Measurements from ENCODE around the gene WASL.

GRCh38 chr7:123769371-123769770, 20.6 kb upstream of the WASL start:
- TF ChIP-seq IRF2 (CRISPR knock-in tag; IDR thresholded peaks at IDR 0.05; ENCODE audit: borderline replicate concordance, low read depth) (no peak), MAX (CRISPR knock-in tag; IDR thresholded peaks at IDR 0.05) (no peak), CTCF (IDR thresholded peaks at IDR 0.05) (no peak), PRRX2 (CRISPR knock-in tag; IDR thresholded peaks at IDR 0.05) (no peak)
